ENCODE measurements around the gene GPR150.
A peak's percentile ranks its signal among the peaks of the same experiment; 100 is the strongest.

GPR150 gene

GRCh38 chr5:95620030-95620869 lies at the start of gene GPR150:
Gene GPR150 (plus strand): TSS chr5:95620087. CDS start chr5:95620276, 189 bp downstream.
- DNase-seq (ENCODE audit: low spot score), result peak; percentile 81

- DNase-seq (ENCODE audit: low spot score), result no peak
Observed at GRCh38 chr5:95572016-95572415, 47.9 kb upstream of the GPR150 start.

GRCh38 chr5:95581576-95581975 lies 38.3 kb upstream of the GPR150 start:
- no peak for DNase-seq (ENCODE audit: low spot score)

DNA sequence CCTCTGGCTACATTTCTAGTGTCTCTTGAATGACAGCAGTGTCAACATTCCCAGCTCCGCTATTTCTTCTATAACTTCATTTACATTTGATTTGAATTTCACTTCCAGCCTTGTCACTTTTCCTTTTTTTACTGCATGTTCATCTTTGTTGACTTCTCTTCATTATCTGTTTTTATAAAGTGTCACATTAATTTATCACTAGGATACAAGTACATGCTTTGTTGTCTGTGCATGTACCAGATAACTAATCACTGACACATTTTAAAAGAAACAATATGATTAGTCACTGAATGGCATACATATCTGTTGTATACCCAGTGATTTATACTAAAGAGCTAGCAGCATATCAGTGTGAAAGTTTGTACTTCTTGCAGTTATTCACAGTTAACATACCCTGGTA lies 35.9 kb upstream of the GPR150 start:
- DNase-seq (ENCODE audit: low spot score), result no peak

DNA sequence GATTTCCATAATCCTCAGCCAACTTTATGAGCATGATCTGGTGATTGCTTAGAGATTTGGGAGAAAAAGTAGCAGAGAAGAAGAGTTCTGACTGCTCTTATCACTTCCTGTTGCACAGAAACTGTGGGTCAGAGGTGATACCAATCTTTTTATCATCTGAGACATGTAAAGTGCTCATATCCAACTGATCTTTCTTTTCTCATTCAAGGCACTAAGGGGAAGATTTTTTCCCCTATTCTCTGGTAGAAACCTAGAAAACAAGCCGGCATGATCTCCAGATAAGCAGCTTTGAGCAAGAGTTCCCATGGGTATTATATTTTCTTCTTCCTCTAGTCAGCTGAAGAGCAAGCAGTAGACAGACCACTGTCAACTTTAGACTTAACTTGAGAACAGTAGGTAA lies 29.0 kb upstream of the GPR150 start:
- peak; percentile 3 for DNase-seq (ENCODE audit: low spot score)

- DNase-seq (ENCODE audit: low spot score), result peak; percentile 90
Observed at GRCh38 chr5:95591490-95591901, 28.4 kb upstream of the GPR150 start.

DNA sequence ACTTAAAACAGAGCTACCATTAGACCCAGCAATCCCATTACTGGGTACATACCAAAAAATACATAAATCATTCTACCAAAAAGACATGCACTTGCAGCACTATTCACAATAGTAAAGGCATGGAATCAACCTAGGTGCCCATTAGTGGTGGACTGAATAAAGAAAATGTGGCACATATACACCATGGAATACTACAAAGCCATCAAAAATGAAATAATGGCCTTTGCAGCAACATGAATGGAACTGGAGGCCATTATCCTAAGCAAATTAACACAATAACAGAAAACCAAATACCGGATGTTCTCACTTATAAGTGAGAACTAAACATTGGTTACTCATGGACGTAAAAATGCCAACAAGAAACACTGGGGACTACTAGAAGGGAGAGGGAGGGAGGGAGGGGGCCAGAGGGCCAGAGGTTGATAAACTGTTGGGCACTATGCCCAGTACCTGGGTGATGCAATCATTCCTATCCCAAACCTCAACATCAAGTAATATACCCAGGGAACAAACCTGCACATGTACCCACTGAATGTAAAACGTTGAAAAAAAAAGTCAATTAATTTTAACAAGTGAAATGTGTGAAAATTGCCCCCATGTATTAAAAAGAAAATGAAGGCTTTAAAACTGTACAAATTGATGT lies 24.5 kb upstream of the GPR150 start:
- no peak for DNase-seq (ENCODE audit: low spot score)

DNA sequence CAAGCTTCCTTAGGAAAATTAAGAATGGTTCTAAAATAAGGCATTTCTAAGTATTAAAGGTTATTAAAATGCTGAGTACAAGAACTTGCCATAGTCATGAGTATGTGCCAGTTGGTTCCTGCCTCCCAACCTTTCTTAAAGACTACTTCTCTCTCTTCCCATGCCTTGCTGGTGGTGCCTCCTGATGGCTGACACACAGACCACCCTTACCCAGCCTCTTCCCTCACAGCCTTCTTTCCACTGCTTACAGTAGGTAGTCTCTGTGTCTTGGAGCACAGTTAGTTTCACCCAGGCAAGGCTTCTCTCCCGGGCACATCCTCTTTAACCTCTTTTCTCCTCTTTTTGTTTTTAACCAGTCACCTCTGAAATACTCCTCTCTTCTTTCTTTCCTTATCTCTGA lies 20.6 kb upstream of the GPR150 start:
- no peak for DNase-seq (ENCODE audit: low spot score)

GRCh38 chr5:95600557-95600956 lies 19.3 kb upstream of the GPR150 start:
- DNase-seq (ENCODE audit: low spot score), result no peak

DNA sequence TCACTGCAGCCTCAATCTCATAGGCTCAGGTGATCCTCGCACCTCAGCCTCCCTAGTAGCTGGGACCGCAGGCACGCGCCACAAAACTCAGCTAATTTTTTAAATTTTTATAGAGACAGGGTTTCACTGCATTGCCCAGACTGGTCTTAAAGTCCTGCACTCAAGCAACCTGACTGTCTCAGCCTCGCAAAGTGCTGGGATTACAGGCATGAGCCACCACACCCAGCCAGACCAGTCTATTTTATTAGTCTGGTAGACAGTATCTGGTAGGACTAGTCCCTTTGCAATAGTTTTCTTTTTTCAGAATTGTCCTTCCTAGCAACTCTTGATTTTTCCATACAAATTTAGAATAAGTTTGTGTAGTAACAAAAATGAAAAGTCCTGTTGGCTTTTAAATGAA lies 14.1 kb upstream of the GPR150 start:
- DNase-seq (ENCODE audit: low spot score), result no peak

- no peak for DNase-seq (ENCODE audit: low spot score)
Observed at GRCh38 chr5:95606419-95606818, 13.5 kb upstream of the GPR150 start.

- DNase-seq (ENCODE audit: low spot score), result no peak
Observed at GRCh38 chr5:95609711-95610110, 10.2 kb upstream of the GPR150 start.

DNA sequence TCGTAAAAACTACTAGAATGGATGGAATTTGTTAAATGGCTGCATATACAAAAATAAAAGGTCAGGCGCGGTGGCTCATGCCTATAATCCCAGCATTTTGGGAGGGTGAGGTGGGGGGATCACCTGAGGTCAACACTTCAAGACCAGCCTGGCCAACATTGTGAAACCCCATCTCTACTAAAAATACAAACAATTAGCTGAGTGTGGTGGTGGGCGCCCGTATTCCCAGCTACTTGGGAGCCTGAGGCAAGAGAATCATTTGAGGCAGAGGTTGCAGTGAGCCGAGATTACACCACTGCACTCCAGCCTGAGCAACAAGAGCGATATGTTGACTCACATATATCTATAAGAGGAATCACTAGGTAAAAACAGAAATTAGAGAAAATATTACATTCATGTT lies 9.3 kb upstream of the GPR150 start:
- DNase-seq (ENCODE audit: low spot score), result no peak

GRCh38 chr5:95611396-95611795 lies 8.5 kb upstream of the GPR150 start:
- DNase-seq (ENCODE audit: low spot score), result no peak

- no peak for DNase-seq (ENCODE audit: low spot score)
Observed at GRCh38 chr5:95613514-95613913, 6.4 kb upstream of the GPR150 start.

DNA sequence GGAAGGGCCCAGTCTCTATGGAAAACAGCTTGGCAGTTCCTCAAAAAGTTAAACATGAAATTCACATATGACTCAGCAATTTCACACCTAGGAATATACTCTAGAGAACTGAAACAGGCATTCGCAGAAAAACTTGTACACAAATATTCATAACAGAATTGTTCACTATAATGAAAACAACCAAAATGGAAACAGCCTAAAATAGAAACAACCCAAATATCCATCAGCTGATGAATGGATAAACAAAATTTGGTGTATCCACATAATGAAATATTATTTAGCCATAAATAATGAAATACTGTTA lies 4.8 kb upstream of the GPR150 start:
- no peak for DNase-seq (ENCODE audit: low spot score)

- no peak for DNase-seq (ENCODE audit: low spot score)
Observed at GRCh38 chr5:95617057-95617456, 2.8 kb upstream of the GPR150 start.

DNA sequence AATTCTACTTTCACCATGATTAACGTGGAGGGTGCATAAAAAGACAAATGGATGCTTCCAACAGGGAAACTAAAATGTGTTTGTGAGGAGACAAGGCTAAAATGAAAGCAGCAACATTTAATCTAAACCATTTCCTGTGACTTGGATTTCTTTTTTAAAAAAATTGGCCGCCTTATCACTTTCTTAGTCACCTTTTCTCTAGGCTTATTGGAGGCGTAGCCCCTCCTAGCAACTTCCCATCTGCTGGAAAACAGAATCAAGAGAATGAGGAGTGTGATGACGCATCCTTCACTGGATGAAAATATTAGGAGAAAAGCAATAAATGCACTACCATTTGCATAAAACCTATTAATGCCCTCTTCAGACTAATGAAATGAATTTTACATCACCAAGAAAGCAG lies 791 bp upstream of the GPR150 start:
- DNase-seq (ENCODE audit: low spot score), result peak; percentile 55

- DNase-seq (ENCODE audit: low spot score), result no peak
Observed at GRCh38 chr5:95619514-95620029, 315 bp upstream of the GPR150 start.

DNA sequence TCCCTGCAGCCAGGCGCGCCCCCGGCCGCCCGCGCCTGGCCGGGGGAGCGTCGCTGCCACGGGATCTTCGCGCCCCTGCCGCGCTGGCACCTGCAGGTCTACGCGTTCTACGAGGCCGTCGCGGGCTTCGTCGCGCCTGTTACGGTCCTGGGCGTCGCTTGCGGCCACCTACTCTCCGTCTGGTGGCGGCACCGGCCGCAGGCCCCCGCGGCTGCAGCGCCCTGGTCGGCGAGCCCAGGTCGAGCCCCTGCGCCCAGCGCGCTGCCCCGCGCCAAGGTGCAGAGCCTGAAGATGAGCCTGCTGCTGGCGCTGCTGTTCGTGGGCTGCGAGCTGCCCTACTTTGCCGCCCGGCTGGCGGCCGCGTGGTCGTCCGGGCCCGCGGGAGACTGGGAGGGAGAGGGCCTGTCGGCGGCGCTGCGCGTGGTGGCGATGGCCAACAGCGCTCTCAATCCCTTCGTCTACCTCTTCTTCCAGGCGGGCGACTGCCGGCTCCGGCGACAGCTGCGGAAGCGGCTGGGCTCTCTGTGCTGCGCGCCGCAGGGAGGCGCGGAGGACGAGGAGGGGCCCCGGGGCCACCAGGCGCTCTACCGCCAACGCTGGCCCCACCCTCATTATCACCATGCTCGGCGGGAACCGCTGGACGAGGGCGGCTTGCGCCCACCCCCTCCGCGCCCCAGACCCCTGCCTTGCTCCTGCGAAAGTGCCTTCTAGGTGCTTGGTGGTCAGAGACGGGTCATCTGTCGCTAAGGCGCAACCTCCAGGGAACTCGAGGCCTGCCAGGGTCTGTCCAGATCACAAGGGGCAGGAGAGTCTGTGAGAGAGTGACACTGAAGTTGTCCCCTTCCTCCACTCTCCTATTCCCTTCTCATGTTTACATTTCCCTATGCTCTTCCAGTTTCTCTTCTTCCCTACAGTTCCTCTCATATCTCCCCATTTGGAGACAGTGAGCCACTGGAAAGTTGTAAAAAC lies 1.3 kb downstream of the GPR150 start:
- DNase-seq (ENCODE audit: low spot score), result peak; percentile 30

GRCh38 chr5:95621839-95622629 lies 2.1 kb downstream of the GPR150 start:
- DNase-seq (ENCODE audit: low spot score), result no peak

DNA sequence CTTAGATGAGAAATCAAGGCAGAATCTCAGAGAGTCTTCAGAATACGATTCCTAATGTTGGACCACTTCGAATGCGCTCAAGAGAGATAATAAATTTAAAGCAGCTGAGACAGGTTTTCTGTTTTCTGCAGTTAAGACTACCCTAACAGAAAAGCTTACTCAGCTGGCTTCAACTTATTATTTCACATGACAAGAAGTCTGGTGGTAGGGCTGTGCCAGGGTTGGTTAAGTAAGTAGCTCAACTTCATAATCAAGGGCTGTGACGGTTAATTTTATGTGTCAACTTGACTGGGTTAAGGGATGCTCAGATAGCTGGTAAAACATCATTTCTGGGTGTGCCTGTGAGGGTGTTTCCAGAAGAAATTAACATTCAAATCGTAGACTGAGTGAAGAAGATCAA lies 3.8 kb downstream of the GPR150 start:
- no peak for DNase-seq (ENCODE audit: low spot score)
